ENCODE results near the gene RPUSD3. TPM values are rescaled to one million over a fixed set of nuclear protein-coding genes. Genes with fewer than 3 reads are reported as not detected.

RPUSD3 gene
- total and polyA plus RNA-seq, 9 of the 15 experiments (the other 6 are each of a cell fraction or from before 2014, with no cell fraction given): 13.8 to 99.0 (median 59.3) TPM

DNA sequence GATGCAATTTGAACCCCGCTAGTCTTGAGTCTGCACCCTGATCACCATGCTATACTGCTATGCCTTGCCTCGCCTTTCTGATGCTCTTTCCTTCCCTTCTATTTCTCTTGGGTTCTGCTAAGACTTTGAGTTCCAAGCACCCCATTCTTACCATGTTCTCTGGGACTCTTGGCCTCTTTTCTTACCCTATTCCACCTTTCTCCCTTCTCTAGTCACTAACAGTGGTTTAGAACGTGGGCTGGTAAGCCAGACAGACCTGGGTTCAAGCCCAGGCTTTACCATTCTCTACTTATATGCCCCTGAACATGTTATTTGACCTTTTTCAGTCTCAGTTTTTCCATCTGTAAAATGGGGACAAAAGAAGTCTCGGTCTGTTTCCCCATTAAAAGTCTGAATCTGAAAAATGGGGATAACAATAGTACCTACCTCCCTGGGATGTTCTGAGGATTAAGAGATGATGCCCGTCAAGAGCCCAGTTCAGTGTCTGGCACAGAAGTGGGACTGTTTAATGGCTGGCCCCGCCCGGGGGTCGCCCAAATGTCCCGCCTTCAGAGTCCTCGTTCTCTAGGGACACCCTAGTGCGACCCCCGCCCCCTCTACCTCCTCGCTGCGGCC lies 51.9 kb downstream of the RPUSD3 start:
- Histone ChIP-seq H3K9me3 (replicated peaks; ENCODE audit: control insufficient read depth, insufficient read depth, low read depth, low read length) (no peaks in the 10 kb centered on the region), H3K79me2 (ENCODE audit: control insufficient read depth, insufficient read depth, low read length) (peaks cover 61% of the 10 kb centered on the region), H3K4me2 (ENCODE audit: insufficient read depth, low read length) (peak overlapping the region; percentile 100), H3K9ac (ENCODE audit: insufficient read depth in 1 of 2, low read depth in 2 of 2, low read length in 2 of 2) (peak overlapping the region; percentile 94 to 100), H3K27ac (ENCODE audit: extremely low read depth, low read depth, low read length) (peak overlapping the region; percentile 100), H3K4me3 (peak overlapping the region; percentile 99), H3K9me1 (ENCODE audit: control insufficient read depth, insufficient read depth, low read length) (peaks cover 3% of the 10 kb centered on the region), H3K27me3 (ENCODE audit: control insufficient read depth in 2 of 2, insufficient read depth in 2 of 2, low read length in 2 of 2) (no peaks in the 10 kb centered on the region), H3K36me3 (ENCODE audit: control insufficient read depth, insufficient read depth, low read length) (peaks cover 74% of the 10 kb centered on the region), H4K20me1 (replicated peaks; ENCODE audit: control insufficient read depth, insufficient read depth, low read length) (peaks cover 3% of the 10 kb centered on the region; the same call in 1 of the 2 replicates), H2AFZ (ENCODE audit: low read depth, low read length) (peak overlapping the region; percentile 97; the same call in 1 of the 2 replicates), H3K4me1 (replicated peaks in 1 of 2; ENCODE audit: control insufficient read depth in 2 of 2, insufficient read depth in 2 of 2, low read length in 2 of 2) (peaks cover 22% of the 10 kb centered on the region in 2 experiments; a peak in 4 of 5 replicates)
- in situ Hi-C loops (cut with MboI) (no loop called here), intact Hi-C loops (cut with micrococcal nuclease) (loop anchor here (1.0 to 10.0 kb wide), 3 partner anchors 42 to 287 kb away; no protein-coding TSS in a partner anchor)
- ChIA-PET POLR2A (interaction anchor here (0.7 to 2.9 kb wide), 10 partner anchors 10 to 395 kb away, joined by 3 to 49 read pairs (median 4); partner anchors contain the start of gene RPUSD3), CTCF (ENCODE audit: low intra/inter-chr PET ratio) (interaction anchor here (0.7 kb wide), 1 partner anchor 249 kb away, joined by 3 read pairs; no protein-coding TSS in a partner anchor)
- DNase-seq (ENCODE audit: extremely low read depth in 1 of 4, low spot score in 3 of 4) (no peak), ATAC-seq (no peak), FAIRE-seq (peak; percentile 29)
- TSS peak; percentile 76 for BruUV-seq (replicated peaks)
- 11% methylated on average over 13 of the region's 14 CpGs for WGBS (ENCODE audit: insufficient coverage, low coverage, missing lambda C conversion rate)
- 0 out of 2 replicates have a peak, but pooled peaks have one; percentile 47 for TF ChIP-seq DNMT1 (IDR thresholded peaks at IDR 0.05)
- TF ChIP-seq RCOR1 (IDR thresholded peaks at IDR 0.05; ENCODE audit: borderline replicate concordance in 1 of 2, low read depth in 2 of 2, low read length in 2 of 2): peak in 1 of 2 experiments; percentile 64; a peak in 2 of 4 replicates
- peak; percentile 77; the same call in 1 of the 2 replicates for TF ChIP-seq GATAD2B (IDR thresholded peaks at IDR 0.05; ENCODE audit: borderline replicate concordance)
- TF ChIP-seq ZNF668 (CRISPR knock-in tag; IDR thresholded peaks at IDR 0.05): 0 out of 2 replicates have a peak, but pooled peaks have one; percentile 24
- peak; percentile 94 for TF ChIP-seq RBM25 (IDR thresholded peaks at IDR 0.05; ENCODE audit: low read depth, low read length, severe bottlenecking)
- TF ChIP-seq NFRKB (IDR thresholded peaks at IDR 0.05; ENCODE audit: low read depth): peak; percentile 79; the same call in 1 of the 2 replicates
- TF ChIP-seq, protein P1, sequence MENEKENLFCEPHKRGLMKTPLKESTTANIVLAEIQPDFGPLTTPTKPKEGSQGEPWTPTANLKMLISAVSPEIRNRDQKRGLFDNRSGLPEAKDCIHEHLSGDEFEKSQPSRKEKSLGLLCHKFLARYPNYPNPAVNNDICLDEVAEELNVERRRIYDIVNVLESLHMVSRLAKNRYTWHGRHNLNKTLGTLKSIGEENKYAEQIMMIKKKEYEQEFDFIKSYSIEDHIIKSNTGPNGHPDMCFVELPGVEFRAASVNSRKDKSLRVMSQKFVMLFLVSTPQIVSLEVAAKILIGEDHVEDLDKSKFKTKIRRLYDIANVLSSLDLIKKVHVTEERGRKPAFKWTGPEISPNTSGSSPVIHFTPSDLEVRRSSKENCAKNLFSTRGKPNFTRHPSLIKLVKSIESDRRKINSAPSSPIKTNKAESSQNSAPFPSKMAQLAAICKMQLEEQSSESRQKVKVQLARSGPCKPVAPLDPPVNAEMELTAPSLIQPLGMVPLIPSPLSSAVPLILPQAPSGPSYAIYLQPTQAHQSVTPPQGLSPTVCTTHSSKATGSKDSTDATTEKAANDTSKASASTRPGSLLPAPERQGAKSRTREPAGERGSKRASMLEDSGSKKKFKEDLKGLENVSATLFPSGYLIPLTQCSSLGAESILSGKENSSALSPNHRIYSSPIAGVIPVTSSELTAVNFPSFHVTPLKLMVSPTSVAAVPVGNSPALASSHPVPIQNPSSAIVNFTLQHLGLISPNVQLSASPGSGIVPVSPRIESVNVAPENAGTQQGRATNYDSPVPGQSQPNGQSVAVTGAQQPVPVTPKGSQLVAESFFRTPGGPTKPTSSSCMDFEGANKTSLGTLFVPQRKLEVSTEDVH (IDR thresholded peaks at IDR 0.05; ENCODE audit: low read depth, partially characterized antibody): peak; percentile 22
- TF ChIP-seq, protein P2, sequence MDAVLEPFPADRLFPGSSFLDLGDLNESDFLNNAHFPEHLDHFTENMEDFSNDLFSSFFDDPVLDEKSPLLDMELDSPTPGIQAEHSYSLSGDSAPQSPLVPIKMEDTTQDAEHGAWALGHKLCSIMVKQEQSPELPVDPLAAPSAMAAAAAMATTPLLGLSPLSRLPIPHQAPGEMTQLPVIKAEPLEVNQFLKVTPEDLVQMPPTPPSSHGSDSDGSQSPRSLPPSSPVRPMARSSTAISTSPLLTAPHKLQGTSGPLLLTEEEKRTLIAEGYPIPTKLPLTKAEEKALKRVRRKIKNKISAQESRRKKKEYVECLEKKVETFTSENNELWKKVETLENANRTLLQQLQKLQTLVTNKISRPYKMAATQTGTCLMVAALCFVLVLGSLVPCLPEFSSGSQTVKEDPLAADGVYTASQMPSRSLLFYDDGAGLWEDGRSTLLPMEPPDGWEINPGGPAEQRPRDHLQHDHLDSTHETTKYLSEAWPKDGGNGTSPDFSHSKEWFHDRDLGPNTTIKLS (IDR thresholded peaks at IDR 0.05; ENCODE audit: borderline replicate concordance, low read depth): peak; percentile 15
- 0 out of 2 replicates have a peak, but pooled peaks have one; percentile 26 for TF ChIP-seq CHCHD3 (CRISPR knock-in tag; IDR thresholded peaks at IDR 0.05)
- TF ChIP-seq ARNT (IDR thresholded peaks at IDR 0.05): peak in 1 of 2 experiments; percentile 68; a peak in 1 of 4 replicates
- TF ChIP-seq, protein P3, sequence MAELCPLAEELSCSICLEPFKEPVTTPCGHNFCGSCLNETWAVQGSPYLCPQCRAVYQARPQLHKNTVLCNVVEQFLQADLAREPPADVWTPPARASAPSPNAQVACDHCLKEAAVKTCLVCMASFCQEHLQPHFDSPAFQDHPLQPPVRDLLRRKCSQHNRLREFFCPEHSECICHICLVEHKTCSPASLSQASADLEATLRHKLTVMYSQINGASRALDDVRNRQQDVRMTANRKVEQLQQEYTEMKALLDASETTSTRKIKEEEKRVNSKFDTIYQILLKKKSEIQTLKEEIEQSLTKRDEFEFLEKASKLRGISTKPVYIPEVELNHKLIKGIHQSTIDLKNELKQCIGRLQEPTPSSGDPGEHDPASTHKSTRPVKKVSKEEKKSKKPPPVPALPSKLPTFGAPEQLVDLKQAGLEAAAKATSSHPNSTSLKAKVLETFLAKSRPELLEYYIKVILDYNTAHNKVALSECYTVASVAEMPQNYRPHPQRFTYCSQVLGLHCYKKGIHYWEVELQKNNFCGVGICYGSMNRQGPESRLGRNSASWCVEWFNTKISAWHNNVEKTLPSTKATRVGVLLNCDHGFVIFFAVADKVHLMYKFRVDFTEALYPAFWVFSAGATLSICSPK (IDR thresholded peaks at IDR 0.05; ENCODE audit: borderline replicate concordance): 0 out of 2 replicates have a peak, but pooled peaks have one; percentile 66
- TF ChIP-seq HDAC2 (IDR thresholded peaks at IDR 0.05): peak; percentile 86
- peak; percentile 77; the same call in 1 of the 2 replicates for TF ChIP-seq THRAP3 (IDR thresholded peaks at IDR 0.05; ENCODE audit: borderline replicate concordance)
- TF ChIP-seq SMAD1 (IDR thresholded peaks at IDR 0.05; ENCODE audit: low read depth, low read length, partially characterized antibody): peak; percentile 6
- peak in 1 of 2 experiments; percentile 57; a peak in 1 of 3 replicates for TF ChIP-seq CBX3 (IDR thresholded peaks at IDR 0.05; ENCODE audit: borderline replicate concordance in 1 of 2, low read length in 2 of 2)

All from K562 (cell line).